IPS-15b (cell line): Measurements from ENCODE around the gene FGGY.

Experiments used
- H3K27me3 ChIP-seq: one replicate; pipeline ENCODE4 v1.6.1; 2013; ENCODE audit warnings: low read length; ENCODE audit not compliant: control insufficient read depth, insufficient read depth
- H3K36me3 ChIP-seq: one replicate; pipeline ENCODE4 v1.6.1; 2013; ENCODE audit warnings: low read length; ENCODE audit not compliant: control insufficient read depth, insufficient read depth
- H3K4me1 ChIP-seq: one replicate; pipeline ENCODE4 v1.6.1; 2013; ENCODE audit warnings: mild to moderate bottlenecking, low read length; ENCODE audit not compliant: control insufficient read depth, insufficient read depth
- H3K4me3 ChIP-seq: one replicate; pipeline ENCODE4 v1.5.1; 2013; ENCODE audit warnings: low read depth, low read length
- H3K9ac ChIP-seq: one replicate; pipeline ENCODE4 v1.6.1; 2013; ENCODE audit warnings: low read depth, mild to moderate bottlenecking, low read length
- H3K9me3 ChIP-seq: one replicate; pipeline ENCODE4 v1.6.1; 2013; ENCODE audit warnings: mild to moderate bottlenecking, low read length; ENCODE audit not compliant: control insufficient read depth, insufficient read depth

The FGGY gene

GRCh38 chr1:59378621-59379370 is 81.9 kb downstream of the FGGY start:
- no peaks in the 10 kb centered on the region for H3K9me3 ChIP-seq
- H3K27me3 ChIP-seq: no peaks in the 10 kb centered on the region
- no peaks in the 10 kb centered on the region for H3K36me3 ChIP-seq
- H3K4me1 ChIP-seq: peaks cover 5% of the 10 kb centered on the region
- H3K4me3 ChIP-seq: no peak overlapping the region
- H3K9ac ChIP-seq: no peak overlapping the region

GRCh38 chr1:59379371-59379728 is 82.5 kb downstream of the FGGY start:
- H3K4me3 ChIP-seq: no peak overlapping the region
- peaks cover 10% of the 10 kb centered on the region for H3K4me1 ChIP-seq
- no peaks in the 10 kb centered on the region for H3K27me3 ChIP-seq
- no peaks in the 10 kb centered on the region for H3K36me3 ChIP-seq
- no peaks in the 10 kb centered on the region for H3K9me3 ChIP-seq
- H3K9ac ChIP-seq: no peak overlapping the region

- Histone ChIP-seq H3K9me3 (no peaks in the 10 kb centered on the region), H3K4me3 (no peak overlapping the region), H3K9ac (no peak overlapping the region), H3K27me3 (no peaks in the 10 kb centered on the region), H3K4me1 (peaks cover 17% of the 10 kb centered on the region), H3K36me3 (no peaks in the 10 kb centered on the region)
These were observed 87.1 kb downstream of the FGGY start for GRCh38 chr1:59383963-59384362.

GRCh38 chr1:59384443-59384842 is 87.5 kb downstream of the FGGY start:
- H3K27me3 ChIP-seq: no peaks in the 10 kb centered on the region
- H3K4me1 ChIP-seq: peaks cover 17% of the 10 kb centered on the region
- no peak overlapping the region for H3K9ac ChIP-seq
- H3K9me3 ChIP-seq: no peaks in the 10 kb centered on the region
- H3K36me3 ChIP-seq: no peaks in the 10 kb centered on the region
- H3K4me3 ChIP-seq: no peak overlapping the region

DNA sequence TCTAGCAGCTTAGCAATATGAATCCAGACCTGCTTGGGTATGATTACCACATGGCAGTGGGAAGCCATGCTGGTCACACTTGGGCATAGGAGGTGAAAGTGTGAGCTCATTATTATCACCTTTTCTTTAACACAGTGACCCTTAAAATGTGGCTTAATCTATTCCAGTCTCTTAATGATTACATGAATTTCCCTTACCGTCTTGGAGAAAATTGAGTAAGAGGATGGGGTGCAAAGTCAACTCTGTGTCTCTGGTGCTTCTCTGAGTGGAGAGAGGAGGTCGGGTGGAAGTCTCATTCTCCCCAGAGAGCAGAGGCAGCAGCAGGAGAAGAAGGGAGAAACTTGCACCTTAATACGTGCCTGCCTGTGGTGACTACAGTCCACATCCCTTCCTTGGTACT is 91.3 kb downstream of the FGGY start:
- Histone ChIP-seq H3K36me3 (no peaks in the 10 kb centered on the region), H3K4me3 (no peak overlapping the region), H3K9me3 (no peaks in the 10 kb centered on the region), H3K27me3 (no peaks in the 10 kb centered on the region), H3K9ac (no peak overlapping the region), H3K4me1 (peaks cover 17% of the 10 kb centered on the region)

GRCh38 chr1:59389847-59390246 is 93.0 kb downstream of the FGGY start:
- no peak overlapping the region for H3K4me3 ChIP-seq
- H3K9me3 ChIP-seq: no peaks in the 10 kb centered on the region
- peaks cover 9% of the 10 kb centered on the region for H3K4me1 ChIP-seq
- H3K27me3 ChIP-seq: no peaks in the 10 kb centered on the region
- H3K9ac ChIP-seq: no peak overlapping the region
- H3K36me3 ChIP-seq: no peaks in the 10 kb centered on the region

GRCh38 chr1:59390307-59390706 is 93.4 kb downstream of the FGGY start:
- H3K36me3 ChIP-seq: no peaks in the 10 kb centered on the region
- no peak overlapping the region for H3K4me3 ChIP-seq
- peaks cover 6% of the 10 kb centered on the region for H3K4me1 ChIP-seq
- H3K9ac ChIP-seq: no peak overlapping the region
- no peaks in the 10 kb centered on the region for H3K9me3 ChIP-seq
- H3K27me3 ChIP-seq: no peaks in the 10 kb centered on the region

- H3K9ac ChIP-seq: no peak overlapping the region
- no peaks in the 10 kb centered on the region for H3K36me3 ChIP-seq
- H3K9me3 ChIP-seq: no peaks in the 10 kb centered on the region
- no peaks in the 10 kb centered on the region for H3K27me3 ChIP-seq
- H3K4me3 ChIP-seq: no peak overlapping the region
- H3K4me1 ChIP-seq: peaks cover 6% of the 10 kb centered on the region
These were observed 94.6 kb downstream of the FGGY start for GRCh38 chr1:59391212-59392179.

GRCh38 chr1:59393211-59394180 is 96.6 kb downstream of the FGGY start:
- Histone ChIP-seq H3K9me3 (no peaks in the 10 kb centered on the region), H3K9ac (no peak overlapping the region)

DNA sequence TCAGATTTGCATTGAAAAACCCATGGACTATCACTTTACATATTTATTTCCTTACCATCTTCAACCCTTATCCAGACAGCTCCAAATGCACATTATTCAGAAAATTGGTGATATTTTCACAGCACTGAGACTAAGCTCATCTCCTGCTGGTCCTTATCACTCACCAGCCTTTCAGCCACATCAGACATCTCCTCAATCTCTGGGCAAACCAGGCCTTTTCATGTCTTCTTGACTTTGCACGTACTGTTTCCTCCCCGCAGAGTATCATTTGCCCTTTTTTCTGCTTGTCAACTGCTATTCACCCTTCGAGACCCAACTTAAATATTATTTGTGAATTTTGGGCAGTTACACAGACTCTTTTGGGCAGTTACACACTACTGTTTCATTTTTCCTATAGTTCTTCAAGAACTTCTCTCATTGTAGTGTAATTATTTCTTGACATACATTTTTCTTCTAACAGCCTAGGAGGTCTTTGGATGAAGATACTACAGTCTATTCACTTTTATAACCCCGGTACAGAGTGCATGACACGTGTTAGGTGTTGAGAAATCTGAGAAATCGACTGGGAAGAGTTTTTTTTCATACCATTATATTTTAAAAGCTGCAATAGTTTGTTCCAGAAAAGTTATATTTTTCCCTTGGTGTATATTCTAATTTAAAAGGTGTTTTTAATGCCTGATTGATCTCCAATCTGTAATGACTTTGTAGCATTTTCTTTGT is 98.0 kb downstream of the FGGY start:
- H3K27me3 ChIP-seq: no peaks in the 10 kb centered on the region
- no peaks in the 10 kb centered on the region for H3K9me3 ChIP-seq
- H3K4me1 ChIP-seq: peaks cover 6% of the 10 kb centered on the region
- H3K36me3 ChIP-seq: no peaks in the 10 kb centered on the region
- H3K9ac ChIP-seq: no peak overlapping the region
- H3K4me3 ChIP-seq: no peak overlapping the region

More at GRCh38 chr1:59393211-59394180, 96.6 kb downstream of the FGGY start:
- peaks cover 6% of the 10 kb centered on the region for H3K4me1 ChIP-seq
- no peaks in the 10 kb centered on the region for H3K36me3 ChIP-seq
- no peaks in the 10 kb centered on the region for H3K27me3 ChIP-seq
- peak overlapping the region; percentile 14 for H3K4me3 ChIP-seq

DNA sequence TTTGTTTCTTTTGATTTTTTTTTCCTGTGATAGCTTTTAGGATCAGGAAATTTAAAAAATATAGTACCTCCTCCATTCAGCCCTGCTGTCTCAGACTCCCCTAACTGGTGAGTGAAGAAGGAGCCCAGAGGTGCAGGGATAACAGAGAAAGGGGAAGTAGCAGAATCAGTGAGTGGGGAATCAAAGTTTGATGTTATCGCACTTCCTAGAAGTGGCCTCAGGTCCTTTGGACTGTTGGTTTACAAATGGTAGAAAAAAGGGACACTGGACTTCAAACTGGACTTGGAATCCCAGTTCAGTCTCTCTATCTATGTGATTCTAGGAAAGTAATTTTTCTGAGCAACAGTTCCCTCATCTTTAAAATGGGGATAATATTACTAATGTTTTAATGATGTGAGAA is 99.5 kb downstream of the FGGY start:
- H3K4me3 ChIP-seq: no peak overlapping the region
- no peak overlapping the region for H3K9ac ChIP-seq
- no peaks in the 10 kb centered on the region for H3K36me3 ChIP-seq
- H3K27me3 ChIP-seq: no peaks in the 10 kb centered on the region
- peaks cover 6% of the 10 kb centered on the region for H3K4me1 ChIP-seq
- H3K9me3 ChIP-seq: no peaks in the 10 kb centered on the region
